GM21528 (cell line): ENCODE data around the gene FLNB.

Experiments
- ATAC-seq: cut with Tn5 transposase; IDR thresholded peaks from one replicate; pipeline ENCODE4 v1.9.1; 2021; ENCODE audit warnings: mild to moderate bottlenecking, moderate library complexity; ENCODE audit not compliant: unreplicated experiment, low FRiP score

FLNB gene

GRCh38 chr3:58073301-58074108 is 65.3 kb downstream of the FLNB start:
- ATAC-seq = no peak

- ATAC-seq = no peak
Observed at GRCh38 chr3:58074116-58074715, 66.0 kb downstream of the FLNB start.

GRCh38 chr3:58074997-58075396 is 66.8 kb downstream of the FLNB start:
- ATAC-seq = no peak

GRCh38 chr3:58077596-58078285 is 69.5 kb downstream of the FLNB start:
- no peak for ATAC-seq

- ATAC-seq = no peak
Observed at GRCh38 chr3:58078610-58079009, 70.4 kb downstream of the FLNB start.

- ATAC-seq = no peak
Observed at GRCh38 chr3:58079773-58080172, 71.6 kb downstream of the FLNB start.

- no peak for ATAC-seq
Observed at GRCh38 chr3:58082047-58082446, 73.8 kb downstream of the FLNB start.

- no peak for ATAC-seq
Observed at GRCh38 chr3:58084166-58084565, 75.9 kb downstream of the FLNB start.

- ATAC-seq = peak; percentile 79
Observed at GRCh38 chr3:58084788-58085543, 76.7 kb downstream of the FLNB start.

- ATAC-seq = peak; percentile 39
Observed at GRCh38 chr3:58085616-58086015, 77.4 kb downstream of the FLNB start.

GRCh38 chr3:58088501-58088900 is 80.3 kb downstream of the FLNB start:
- no peak for ATAC-seq

GRCh38 chr3:58090351-58090750 is 82.1 kb downstream of the FLNB start:
- no peak for ATAC-seq

GRCh38 chr3:58092521-58092920 is 84.3 kb downstream of the FLNB start:
- no peak for ATAC-seq

GRCh38 chr3:58093574-58094195 is 85.5 kb downstream of the FLNB start:
- no peak for ATAC-seq

GRCh38 chr3:58094657-58095056 is 86.4 kb downstream of the FLNB start:
- no peak for ATAC-seq

GRCh38 chr3:58095603-58096138 is 87.4 kb downstream of the FLNB start:
- no peak for ATAC-seq

GRCh38 chr3:58098531-58098930 is 90.3 kb downstream of the FLNB start:
- no peak for ATAC-seq

GRCh38 chr3:58099865-58100264 is 91.6 kb downstream of the FLNB start:
- ATAC-seq = no peak

- no peak for ATAC-seq
Observed at GRCh38 chr3:58101499-58102389, 93.5 kb downstream of the FLNB start.
